LNCaP clone FGC (cell line): ENCODE data around the gene TLR10.

ENCODE experiments used
- DNase-seq: peaks from one replicate; pipeline ENCODE4 v3.0.0-alpha.2; 2011; ENCODE audit warnings: low read depth
- H3K4me3 ChIP-seq: 2 replicates; pipeline ENCODE4 v1.5.1; 2011; ENCODE audit warnings: mild to moderate bottlenecking, low read depth, low read length, control low read depth
- CTCF ChIP-seq: IDR thresholded peaks from 2 replicates; pipeline ENCODE4 v1.5.1; 2012; ENCODE audit warnings: mild to moderate bottlenecking; ENCODE audit not compliant: control insufficient read depth, insufficient read depth; ENCODE audit errors: extremely low read depth

Gene TLR10

GRCh38 chr4:38821739-38822138, 38.9 kb upstream of the TLR10 start:
- TF ChIP-seq CTCF = no peak
- H3K4me3 ChIP-seq = no peak overlapping the region
- no peak for DNase-seq

GRCh38 chr4:38820329-38821061, 37.7 kb upstream of the TLR10 start:
- no peak overlapping the region for H3K4me3 ChIP-seq
- TF ChIP-seq CTCF = no peak
- no peak for DNase-seq

- no peak for DNase-seq
- H3K4me3 ChIP-seq = no peak overlapping the region
- TF ChIP-seq CTCF = no peak
These were observed 36.8 kb upstream of the TLR10 start for GRCh38 chr4:38819569-38819968.

- DNase-seq = no peak
- TF ChIP-seq CTCF = no peak
- H3K4me3 ChIP-seq = no peak overlapping the region
These were observed 35.7 kb upstream of the TLR10 start for GRCh38 chr4:38818441-38818976.

GRCh38 chr4:38815885-38816782, 33.3 kb upstream of the TLR10 start:
- DNase-seq = no peak
- TF ChIP-seq CTCF = no peak
- H3K4me3 ChIP-seq = no peak overlapping the region

GRCh38 chr4:38814386-38814785, 31.6 kb upstream of the TLR10 start:
- no peak overlapping the region for H3K4me3 ChIP-seq
- no peak for DNase-seq
- no peak for TF ChIP-seq CTCF
